Endometrium (tissue), 2 donors: Measurements from ENCODE around the gene SLCO2B1.

Source experiments
- FAIRE-seq: peaks from 2 replicates; lab custom pipeline; 2012; peaks lifted over from hg19 to GRCh38; lab: Jason Lieb, UNC
- donor health status: control.
- donor health status: control.

The SLCO2B1 gene

GRCh38 chr11:75145196-75145971 lies 5.5 kb upstream of the SLCO2B1 start:
- FAIRE-seq: no peak

GRCh38 chr11:75145972-75146519 lies 4.9 kb upstream of the SLCO2B1 start:
- FAIRE-seq: no peak

DNA sequence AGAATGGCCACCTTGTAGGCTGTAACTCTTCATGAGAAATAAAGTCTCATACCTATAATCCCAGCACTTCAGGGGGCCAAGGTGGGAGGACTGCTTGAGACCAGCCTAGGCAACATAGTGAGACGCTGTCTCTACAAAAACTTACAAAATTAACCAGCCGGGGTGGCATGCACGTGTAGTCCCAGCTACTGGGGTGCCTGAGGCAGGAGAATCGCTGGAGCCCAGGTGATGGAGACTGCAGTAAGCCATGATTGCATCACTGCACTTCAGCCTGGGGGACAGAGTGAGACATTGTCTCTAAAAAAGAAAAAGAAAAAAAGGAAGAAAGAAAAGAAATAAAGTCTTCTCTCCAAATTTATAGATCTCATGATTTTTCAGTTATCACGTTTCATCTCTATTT lies 4.2 kb upstream of the SLCO2B1 start:
- no peak for FAIRE-seq

DNA sequence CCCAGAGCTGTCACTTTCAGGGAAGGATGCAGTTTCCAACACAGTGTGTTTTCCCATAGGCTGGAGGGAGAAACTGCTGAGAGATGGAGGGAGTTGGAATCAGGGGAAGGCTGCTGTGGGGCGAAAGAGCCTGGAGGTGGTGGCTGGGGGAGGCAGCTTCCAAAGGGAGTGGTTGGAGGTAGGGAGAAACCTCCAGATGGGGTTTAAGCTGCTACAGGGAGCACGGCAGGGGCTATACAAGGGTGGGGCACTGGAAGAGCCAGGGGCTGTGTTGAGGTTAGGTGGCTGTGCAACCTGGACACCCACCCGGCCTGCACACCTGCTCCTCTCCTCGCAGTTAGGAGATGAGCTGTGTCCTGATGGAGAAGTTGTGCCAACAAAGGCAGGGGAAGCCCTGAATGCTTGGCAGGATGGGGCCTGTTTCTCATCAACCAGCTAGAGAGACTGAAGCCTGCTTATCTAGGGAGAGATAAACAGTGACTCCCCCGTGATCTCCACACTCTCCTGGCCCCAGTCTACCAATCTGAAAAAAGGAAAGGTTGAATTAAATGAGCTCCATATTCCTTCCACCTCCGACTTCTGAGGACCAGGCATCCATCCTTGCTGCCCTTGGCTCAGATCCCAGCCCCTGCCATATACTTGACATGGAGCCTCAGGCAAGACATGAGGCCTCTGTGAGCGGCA lies 3.6 kb upstream of the SLCO2B1 start:
- FAIRE-seq: no peak

DNA sequence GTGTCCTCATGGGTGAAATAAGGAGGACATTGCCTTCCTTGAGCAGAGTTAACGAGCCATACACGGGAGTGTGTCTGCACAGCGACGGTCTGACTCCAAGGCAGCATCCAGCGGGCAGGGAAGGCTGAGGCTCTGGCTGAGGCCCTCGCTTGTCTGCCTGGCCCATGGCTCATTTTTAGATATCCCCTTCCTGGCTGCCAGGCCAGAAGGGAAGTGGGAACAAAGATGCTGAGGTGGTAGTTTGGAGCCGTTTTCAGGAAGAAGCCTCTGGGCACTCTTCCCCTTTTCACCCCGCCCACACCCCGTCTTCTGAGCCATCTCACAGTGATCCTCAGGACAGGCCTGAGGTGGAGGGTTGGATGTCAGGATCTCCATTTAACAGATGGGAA lies 3.0 kb upstream of the SLCO2B1 start:
- no peak for FAIRE-seq

DNA sequence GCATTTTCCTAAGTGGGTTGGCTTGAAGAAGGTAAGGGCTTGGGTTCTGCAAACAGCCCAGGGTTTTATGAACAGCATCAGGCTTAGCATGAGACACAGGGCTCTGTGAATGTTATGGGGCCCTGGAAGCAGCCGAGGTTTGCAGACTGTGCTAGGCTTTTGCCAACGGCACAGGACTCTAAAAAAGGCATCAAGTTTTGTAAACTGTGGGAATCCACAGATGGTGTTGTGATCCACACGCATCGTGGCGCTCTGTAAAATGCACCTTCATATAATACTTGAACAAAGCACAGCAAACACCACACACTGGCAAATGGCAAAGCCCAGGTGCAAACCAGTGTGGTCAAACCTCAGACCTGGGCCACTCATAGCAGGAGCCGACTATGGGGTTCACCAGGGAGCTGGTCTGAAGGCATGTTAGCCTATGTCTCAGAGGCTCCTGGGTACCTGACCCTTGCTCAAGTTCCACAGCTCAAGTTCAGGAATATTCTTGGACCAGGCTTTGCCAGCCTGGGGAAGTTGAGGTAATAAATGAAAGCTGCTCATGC lies 2.4 kb upstream of the SLCO2B1 start:
- FAIRE-seq: no peak

DNA sequence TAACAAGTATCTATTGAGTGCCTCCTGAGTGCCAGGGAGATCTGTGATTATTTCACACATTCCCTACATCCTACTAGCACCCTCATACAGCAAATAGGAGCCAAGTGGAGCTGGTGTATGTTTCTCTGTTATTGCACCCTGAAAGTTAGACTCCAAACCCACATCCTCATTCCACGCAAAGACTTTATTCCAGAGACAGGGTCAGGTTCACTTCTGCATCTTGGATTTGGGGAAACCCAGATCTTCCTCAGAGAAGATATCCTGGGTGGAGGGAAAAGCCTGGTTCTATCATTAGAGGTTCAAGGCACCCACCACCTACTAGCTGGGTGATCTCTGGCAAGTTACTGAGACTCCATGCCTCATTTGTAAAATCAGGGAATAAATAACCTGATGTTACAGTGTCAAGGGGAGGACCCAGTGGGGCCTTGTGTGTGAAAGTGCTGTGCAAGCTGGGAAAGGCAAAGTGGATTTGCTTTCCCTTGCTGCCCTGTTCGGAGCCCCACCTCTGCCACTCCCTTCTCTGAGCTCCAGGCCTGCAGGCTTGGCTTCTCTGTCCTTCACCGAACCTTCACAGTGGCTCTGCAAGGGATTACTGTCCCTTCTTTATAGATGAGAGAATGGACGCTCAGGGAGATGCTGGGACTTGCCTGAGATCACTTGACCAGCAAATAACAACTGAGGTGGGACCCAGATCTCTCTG lies 991 bp upstream of the SLCO2B1 start:
- FAIRE-seq: no peak

- FAIRE-seq: no peak
Measured at GRCh38 chr11:75151346-75152047, 590 bp downstream of the SLCO2B1 start.

- FAIRE-seq: no peak
Measured at GRCh38 chr11:75152090-75152489, 1.2 kb downstream of the SLCO2B1 start.

GRCh38 chr11:75152651-75153427 lies 1.9 kb downstream of the SLCO2B1 start:
- FAIRE-seq: no peak

- no peak for FAIRE-seq
Measured at GRCh38 chr11:75154646-75155569, 4.0 kb downstream of the SLCO2B1 start.

DNA sequence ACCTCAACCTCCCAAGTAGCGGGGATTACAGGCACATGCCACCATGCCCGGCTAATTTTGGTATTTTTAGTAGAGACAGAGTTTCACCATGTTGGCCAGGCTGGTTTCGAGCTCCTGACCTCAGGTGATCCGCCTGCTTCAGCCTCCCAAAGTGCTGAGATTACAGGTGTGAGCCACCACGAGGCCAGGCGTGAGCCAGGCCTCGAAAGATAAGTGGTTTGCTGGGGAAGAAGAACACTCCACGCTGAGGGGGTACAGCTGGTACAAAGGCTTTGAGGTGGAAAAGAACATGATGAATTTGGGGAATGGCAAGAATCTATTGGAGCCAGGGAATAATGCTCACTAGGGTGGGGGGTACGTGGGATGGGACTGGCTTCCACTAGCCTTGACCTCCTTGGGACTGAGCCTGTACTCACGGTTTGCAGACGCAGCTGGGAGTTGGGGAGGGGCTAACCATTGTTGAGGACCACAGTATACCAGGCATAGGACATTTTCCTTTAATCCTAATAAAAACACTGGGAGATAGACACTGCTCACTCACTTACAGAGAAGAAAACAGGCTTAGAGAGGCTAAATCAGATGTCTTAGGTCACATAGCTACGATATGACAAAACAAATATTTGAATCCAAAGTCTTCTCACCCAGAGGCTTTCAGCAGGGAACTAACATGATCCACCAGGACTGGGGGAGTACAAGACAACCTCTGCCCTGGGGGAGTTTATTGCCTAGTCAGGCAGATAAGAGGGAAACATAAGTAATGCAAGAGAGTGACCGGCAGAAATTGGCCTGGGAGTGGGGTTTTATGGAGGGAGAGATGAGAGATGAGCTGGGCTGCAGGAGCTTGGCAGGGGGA lies 4.9 kb downstream of the SLCO2B1 start:
- FAIRE-seq: no peak

GRCh38 chr11:75158241-75158640 lies 7.3 kb downstream of the SLCO2B1 start:
- no peak for FAIRE-seq

GRCh38 chr11:75158696-75159150 lies 7.8 kb downstream of the SLCO2B1 start:
- FAIRE-seq: no peak

DNA sequence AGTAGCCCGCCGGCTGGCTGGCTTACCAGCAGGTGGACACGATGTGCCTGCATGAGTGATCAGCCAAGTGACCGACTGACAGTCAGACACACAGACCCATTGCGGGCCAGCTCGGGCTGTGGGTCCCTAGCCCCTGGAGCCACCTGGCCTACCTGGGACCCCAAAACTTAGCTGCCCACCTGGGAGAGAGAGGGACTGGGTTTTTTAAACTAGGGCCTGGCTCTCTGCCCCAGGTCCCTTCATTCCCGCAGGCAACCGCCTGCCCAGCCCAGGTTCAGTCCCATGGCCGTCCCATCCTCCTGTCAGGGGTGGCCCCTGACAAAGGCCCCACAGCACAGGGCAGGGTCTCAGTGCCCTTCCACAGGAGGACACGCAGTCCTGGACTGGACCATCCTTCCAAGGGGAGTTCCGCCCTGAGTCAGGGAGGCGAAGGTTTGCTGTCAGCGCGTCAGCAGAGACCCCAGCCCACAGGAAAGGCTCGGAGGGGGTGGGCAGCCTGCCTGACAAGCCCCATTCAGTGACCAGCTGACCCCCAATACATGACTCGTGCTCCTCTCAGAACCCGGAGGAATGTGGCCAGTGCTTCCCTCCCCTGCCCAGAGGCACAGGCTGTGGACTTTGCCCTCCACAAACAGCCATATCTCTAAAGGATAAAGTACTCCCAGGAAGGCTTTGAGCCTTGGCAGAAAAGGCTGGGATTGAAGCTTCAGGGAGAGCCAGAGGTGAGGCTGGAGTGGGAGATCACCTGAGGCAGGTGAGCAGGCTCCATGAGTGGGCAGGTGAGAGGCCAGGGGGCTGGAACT lies 8.4 kb downstream of the SLCO2B1 start:
- FAIRE-seq: no peak

- FAIRE-seq: no peak
Measured at GRCh38 chr11:75160220-75160757, 9.4 kb downstream of the SLCO2B1 start.

DNA sequence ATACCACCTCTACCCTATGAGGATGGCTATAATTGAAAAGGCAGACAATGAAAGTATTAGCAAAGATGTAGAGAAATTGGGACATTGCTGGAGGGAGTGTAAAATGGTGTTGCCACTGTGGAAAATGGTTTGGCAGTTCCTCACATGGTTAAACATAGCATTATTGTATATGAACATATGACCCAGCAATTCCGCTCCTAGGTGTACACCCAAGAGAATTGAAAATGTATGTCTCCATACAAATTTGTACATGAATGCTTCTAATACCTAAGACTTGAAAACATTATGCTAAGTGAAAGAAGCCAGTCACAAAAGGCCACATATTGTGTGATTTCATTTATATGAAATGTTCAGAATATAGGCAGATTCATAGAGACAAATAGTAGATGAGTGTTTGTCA lies 10.0 kb downstream of the SLCO2B1 start:
- FAIRE-seq: no peak
